AG04450 (cell line): ENCODE data around the gene PLCL1. TPM values are rescaled to one million over a fixed set of nuclear protein-coding genes. Genes with fewer than 3 reads are reported as not detected.
"Not testable (repeated sequence)": the region's sequence is repeated elsewhere in the genome, so short reads cannot be mapped to it uniquely, and the experiment has no call there.

Source experiments
- CTCF ChIA-PET: fragments of 300-600, 350-600 bp; formaldehyde crosslinking; extraction: SDS; loops from one replicate; lab custom pipeline; 2022; ENCODE audit warnings: antibody characterized with exemption, inconsistent platforms; lab: Charles Lee
- POLR2A ChIA-PET: fragments of 350-600 bp; formaldehyde crosslinking; extraction: SDS; loops from one replicate; lab custom pipeline; 2021; ENCODE audit warnings: antibody characterized with exemption, inconsistent platforms; lab: Yijun Ruan, JAX
- DNase-seq: peaks from one replicate; pipeline ENCODE4 v3.0.0-alpha.2; 2011; ENCODE audit warnings: low read depth, low spot score
- H3K27ac ChIP-seq: one replicate; pipeline ENCODE4 v1.5.1; 2012; ENCODE audit warnings: low read depth, low read length, control low read depth
- H3K27me3 ChIP-seq: one replicate; pipeline ENCODE4 v1.6.0; 2012; ENCODE audit warnings: low read length; ENCODE audit not compliant: control insufficient read depth, insufficient read depth
- H3K4me3 ChIP-seq: 2 replicates; pipeline ENCODE4 v1.5.1; 2011; ENCODE audit warnings: mild to moderate bottlenecking, low read depth, low read length, control low read depth
- H3K9me3 ChIP-seq: 2 replicates; pipeline ENCODE4 v1.5.1; 2012; ENCODE audit warnings: low read length; ENCODE audit not compliant: control insufficient read depth, insufficient read depth
- CTCF ChIP-seq: IDR thresholded peaks from 2 replicates; pipeline ENCODE4 v1.5.1; 2011; ENCODE audit warnings: low read depth, low read length, control low read depth, inconsistent platforms
- polyA plus RNA-seq: library from polyadenylated mRNA; depleted of rRNA; stranded (reverse); fragments of >200 nt; gene quantifications from 2 replicates; pipeline ENCODE4 v1.2.3, GENCODE V29; 2011

The PLCL1 gene
- polyA plus RNA-seq, 1 experiment: 0.43 TPM

GRCh38 chr2:197828464-197829135 is 24.2 kb downstream of the PLCL1 start:
- CTCF ChIA-PET: interaction anchor here (0.9 kb wide), 1 partner anchor 468 kb away, joined by 3 read pairs; no protein-coding TSS in a partner anchor
- Histone ChIP-seq H3K27me3 (no peaks in the 10 kb centered on the region), H3K9me3 (no peaks in the 10 kb centered on the region), H3K4me3 (no peak overlapping the region), H3K27ac (no peak overlapping the region)
- no peak for TF ChIP-seq CTCF
- no peak for DNase-seq
- POLR2A ChIA-PET: no interaction called here

GRCh38 chr2:197834771-197835170 is 30.4 kb downstream of the PLCL1 start:
- H3K27me3 ChIP-seq, H3K9me3 ChIP-seq, CTCF ChIA-PET, H3K4me3 ChIP-seq, DNase-seq, H3K27ac ChIP-seq, POLR2A ChIA-PET: not testable (repeated sequence)

GRCh38 chr2:197835293-197835692 is 30.9 kb downstream of the PLCL1 start:
- H3K27ac ChIP-seq: no peak overlapping the region
- TF ChIP-seq CTCF: no peak

GRCh38 chr2:197838036-197838435 is 33.6 kb downstream of the PLCL1 start:
- ChIA-PET CTCF (interaction anchor here (0.9 to 1.9 kb wide), 4 partner anchors 13 to 382 kb away, joined by 3 to 9 read pairs (median 4); no protein-coding TSS in a partner anchor), POLR2A (no interaction called here)
- 0 out of 2 replicates have a peak overlapping the region, but pooled peaks have one; percentile 10 for H3K4me3 ChIP-seq
- DNase-seq: no peak
- H3K9me3 ChIP-seq: no peaks in the 10 kb centered on the region
- no peak overlapping the region for H3K27ac ChIP-seq
- no peaks in the 10 kb centered on the region for H3K27me3 ChIP-seq
- TF ChIP-seq CTCF: no peak

More at GRCh38 chr2:197835293-197835692, 30.9 kb downstream of the PLCL1 start:
- no peaks in the 10 kb centered on the region for H3K9me3 ChIP-seq
- ChIA-PET CTCF (no interaction called here), POLR2A (no interaction called here)
- no peak for DNase-seq
- no peak overlapping the region for H3K4me3 ChIP-seq
- no peaks in the 10 kb centered on the region for H3K27me3 ChIP-seq

GRCh38 chr2:197838579-197838978 is 34.2 kb downstream of the PLCL1 start:
- Histone ChIP-seq H3K9me3 (no peaks in the 10 kb centered on the region), H3K27ac (no peak overlapping the region), H3K27me3 (no peaks in the 10 kb centered on the region), H3K4me3 (0 out of 2 replicates have a peak overlapping the region, but pooled peaks have one; percentile 10)
- POLR2A ChIA-PET: no interaction called here
- CTCF ChIA-PET: interaction anchor here (0.9 to 1.9 kb wide), 4 partner anchors 13 to 382 kb away, joined by 3 to 9 read pairs (median 4); no protein-coding TSS in a partner anchor
- DNase-seq: no peak
- no peak for TF ChIP-seq CTCF
